Pancreas (tissue), 10 donors: ENCODE data around the gene DGKK. TPM values are rescaled to one million over a fixed set of nuclear protein-coding genes. Genes with fewer than 3 reads are reported as not detected.

ENCODE experiments used
- ATAC-seq, 4 donors: fragments of 200-7000 bp; cut with Tn5 transposase; one replicate each; pipeline versions ENCODE4 v1.8.0 to v1.9.1; 2020; ENCODE audit warnings: mild to moderate bottlenecking in 4 of 4, moderate library complexity in 4 of 4
- DNase-seq, 6 donors: peaks; one replicate each; pipeline ENCODE4 v3.0.0-alpha.2; 2020
- FAIRE-seq: peaks from 2 replicates; lab custom pipeline; 2012; peaks lifted over from hg19 to GRCh38; lab: Jason Lieb, UNC
- H3K27ac ChIP-seq, 4 donors: fragments of 200-600 bp; sonication (generic); 1 replicate in 3 of 4; 2 replicates in 1 of 4; pipeline versions ENCODE4 v1.5.0 to v1.8.0; 2020
- H3K27me3 ChIP-seq, 4 donors: fragments of 200-600 bp; one replicate each; pipeline ENCODE4 v1.8.0; 2021
- H3K36me3 ChIP-seq, 3 donors: fragments of 200-600 bp; sonication (generic) in 1 of 3; one replicate each; pipeline versions ENCODE4 v1.5.0 to v1.8.0; 2020 to 2021
- H3K4me1 ChIP-seq, 3 donors: fragments of 200-600 bp; one replicate each; pipeline ENCODE4 v1.8.0; 2021
- H3K4me3 ChIP-seq, 4 donors: fragments of 200-600 bp; sonication (generic) in 2 of 4; one replicate each; pipeline versions ENCODE4 v1.5.0 to v1.8.0; 2020 to 2021
- H3K9me3 ChIP-seq, 4 donors: fragments of 200-600 bp; one replicate each; pipeline ENCODE4 v1.8.0; 2021
- WGBS, 2 donors: extraction: QIAGEN DNeasy Blood & Tissue Kit; methylation state at CpG; one replicate each; pipeline ENCODE4 v1.1.7; 2013; 5-methylcytosine and 5-hydroxymethylcytosine counted together
- intact Hi-C, 3 donors: fragments of 100-400 bp; cut with DNase I; formaldehyde crosslinking; loops; one replicate each; pipeline versions ENCODE4 v1.11.1 to v1.14.2; 2022
- polyA plus RNA-seq, 2 donors: library from polyadenylated mRNA; stranded (reverse); fragments of 200-250 nt; gene quantifications; one replicate each; pipeline ENCODE4 v1.2.3, GENCODE V29; 2013
- total RNA-seq, 6 donors: library from RNA; stranded (reverse); fragmentation: NEBNext Ultra II Directional in 4 of 6; extraction: Animal tissue kit (Norgen Biotek cat#: 25700) in 4 of 6; gene quantifications; one replicate each; pipeline versions ENCODE4 v1.2.1 to v1.2.4, GENCODE V29; 2021 to 2023
- TF ChIP-seq, protein P1 (sequence below), 4 donors: fragments of 200-600 bp; sonication (generic) in 3 of 4; IDR thresholded peaks; one replicate each; pipeline versions ENCODE4 v1.5.0 to v1.8.0; 2021; ENCODE audit warnings: antibody characterized with exemption in 4 of 4
- donor health status: healthy with polysubstance abuse.
- donor health status: DM: no; HTN: no; CAD: no; lungs with moderate emphysema.
- donor health status: DM: no; HTN: no; CAD: no.
- donor health status: control.
- donor health status: control.
- donor health status: Bipolar disorder and iron deficiency.
- donor health status: DM: yes; HTN: yes; CAD: no.
- donor health status: DM: no; HTN: no; CAD: no.
- donor health status: DM: no; HTN: no; CAD: no.
- donor health status: DM: yes; HTN: yes; CAD: no.

The DGKK gene
- total and polyA plus RNA-seq, 8 donors = not detected

DNA sequence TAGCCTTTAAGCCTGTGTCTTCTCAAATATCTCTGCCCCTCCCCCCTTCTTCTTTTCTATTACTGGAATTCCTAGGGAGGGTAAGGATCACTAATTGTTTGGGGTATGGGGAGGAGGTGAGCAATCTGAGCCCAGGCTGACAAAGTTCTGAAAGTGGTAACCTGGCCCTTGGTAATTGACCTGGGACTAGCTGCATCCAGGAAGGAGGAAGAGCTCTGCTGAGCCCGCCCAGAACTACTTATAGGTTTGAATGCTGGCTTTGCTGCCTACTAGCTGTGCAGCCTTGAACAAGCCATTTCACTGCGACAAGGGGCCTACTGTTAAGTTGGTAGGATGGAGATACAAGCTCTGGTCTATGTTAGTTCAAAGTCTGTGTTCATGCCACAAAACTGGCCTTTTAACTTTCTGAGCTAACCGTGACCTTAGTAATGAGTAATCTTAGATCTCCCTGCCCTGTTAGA lies 37.8 kb downstream of the DGKK start:
- no peak for ATAC-seq
- TF ChIP-seq, protein P1, sequence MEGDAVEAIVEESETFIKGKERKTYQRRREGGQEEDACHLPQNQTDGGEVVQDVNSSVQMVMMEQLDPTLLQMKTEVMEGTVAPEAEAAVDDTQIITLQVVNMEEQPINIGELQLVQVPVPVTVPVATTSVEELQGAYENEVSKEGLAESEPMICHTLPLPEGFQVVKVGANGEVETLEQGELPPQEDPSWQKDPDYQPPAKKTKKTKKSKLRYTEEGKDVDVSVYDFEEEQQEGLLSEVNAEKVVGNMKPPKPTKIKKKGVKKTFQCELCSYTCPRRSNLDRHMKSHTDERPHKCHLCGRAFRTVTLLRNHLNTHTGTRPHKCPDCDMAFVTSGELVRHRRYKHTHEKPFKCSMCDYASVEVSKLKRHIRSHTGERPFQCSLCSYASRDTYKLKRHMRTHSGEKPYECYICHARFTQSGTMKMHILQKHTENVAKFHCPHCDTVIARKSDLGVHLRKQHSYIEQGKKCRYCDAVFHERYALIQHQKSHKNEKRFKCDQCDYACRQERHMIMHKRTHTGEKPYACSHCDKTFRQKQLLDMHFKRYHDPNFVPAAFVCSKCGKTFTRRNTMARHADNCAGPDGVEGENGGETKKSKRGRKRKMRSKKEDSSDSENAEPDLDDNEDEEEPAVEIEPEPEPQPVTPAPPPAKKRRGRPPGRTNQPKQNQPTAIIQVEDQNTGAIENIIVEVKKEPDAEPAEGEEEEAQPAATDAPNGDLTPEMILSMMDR (IDR thresholded peaks at IDR 0.05) = no peak
- WGBS, 2 donors = 56 to 61% methylated on average over 3 of the region's 3 CpGs
- no peaks in the 10 kb centered on the region for H3K9me3 ChIP-seq
- no peak for FAIRE-seq
- peaks cover 0 to 24% (median 0%) of the 10 kb centered on the region in 4 donors for H3K27me3 ChIP-seq
- no peaks in the 10 kb centered on the region for H3K4me1 ChIP-seq
- DNase-seq = no peak
- no peak overlapping the region for H3K27ac ChIP-seq
- intact Hi-C loops = no loop called here
- no peak overlapping the region for H3K4me3 ChIP-seq
- no peaks in the 10 kb centered on the region for H3K36me3 ChIP-seq

- H3K27me3 ChIP-seq = peaks cover 0 to 24% (median 0%) of the 10 kb centered on the region in 4 donors
- ATAC-seq (no peak), DNase-seq (no peak), FAIRE-seq (no peak)
- H3K36me3 ChIP-seq = no peaks in the 10 kb centered on the region
- H3K4me3 ChIP-seq = no peak overlapping the region
- 48 to 58% methylated on average over 3 of the region's 3 CpGs for WGBS, 2 donors
- H3K9me3 ChIP-seq = no peaks in the 10 kb centered on the region
- intact Hi-C loops = no loop called here
- H3K4me1 ChIP-seq = no peaks in the 10 kb centered on the region
- TF ChIP-seq, protein P1 (IDR thresholded peaks at IDR 0.05) = no peak
- no peak overlapping the region for H3K27ac ChIP-seq
Observed at GRCh38 chrX:50431623-50432022, 39.0 kb downstream of the DGKK start.

GRCh38 chrX:50430917-50431575 lies 39.6 kb downstream of the DGKK start:
- Histone ChIP-seq H3K27me3 (peaks cover 0 to 24% (median 0%) of the 10 kb centered on the region in 4 donors), H3K4me1 (no peaks in the 10 kb centered on the region)

GRCh38 chrX:50428174-50428573 lies 42.5 kb downstream of the DGKK start:
- WGBS, 2 donors = 61 to 66% methylated on average over 1 of the region's 1 CpG

More at GRCh38 chrX:50430917-50431575, 39.6 kb downstream of the DGKK start:
- TF ChIP-seq, protein P1 (IDR thresholded peaks at IDR 0.05) = no peak
- H3K4me3 ChIP-seq = no peak overlapping the region
- FAIRE-seq (no peak), ATAC-seq (no peak), DNase-seq (no peak)
- H3K36me3 ChIP-seq = no peaks in the 10 kb centered on the region
- intact Hi-C loops = no loop called here
- no peaks in the 10 kb centered on the region for H3K9me3 ChIP-seq
- 49 to 59% methylated on average over 5 of the region's 5 CpGs for WGBS, 2 donors
- H3K27ac ChIP-seq = no peak overlapping the region

More at GRCh38 chrX:50428174-50428573, 42.5 kb downstream of the DGKK start:
- H3K27me3 ChIP-seq = peaks cover 0 to 22% (median 0%) of the 10 kb centered on the region in 4 donors
- no peak for DNase-seq
- ATAC-seq = no peak
- TF ChIP-seq, protein P1 (IDR thresholded peaks at IDR 0.05) = no peak
- H3K4me3 ChIP-seq = no peak overlapping the region
- H3K27ac ChIP-seq = no peak overlapping the region
- intact Hi-C loops = no loop called here
- H3K36me3 ChIP-seq = no peaks in the 10 kb centered on the region
- no peaks in the 10 kb centered on the region for H3K4me1 ChIP-seq
- no peaks in the 10 kb centered on the region for H3K9me3 ChIP-seq
- FAIRE-seq = no peak
